Activated CD4-positive, alpha-beta memory T cell treated with anti-CD3 and anti-CD28 coated beads for 36 hours (primary cell): ENCODE data around the gene GNG13. TPM values are rescaled to one million over a fixed set of nuclear protein-coding genes. Genes with fewer than 3 reads are reported as not detected.

ENCODE experiments used
- CTCF ChIA-PET: fragments of 350-600 bp; sonication (Branson Sonifier 250); formaldehyde crosslinking; loops from one replicate; lab custom pipeline; 2021; ENCODE audit warnings: antibody characterized with exemption, inconsistent platforms; lab: Charles Lee
- POLR2A ChIA-PET: fragments of 350-600 bp; sonication (Branson Sonifier 250); formaldehyde crosslinking; loops from one replicate; lab custom pipeline; 2021; ENCODE audit warnings: antibody characterized with exemption; lab: Charles Lee
- DNase-seq: peaks from one replicate; pipeline ENCODE4 v3.0.0-alpha.2; 2020
- H3K27ac Mint-ChIP-seq: one replicate; pipeline ENCODE4 v1.8.0; 2021; ENCODE audit warnings: mixed read lengths
- H3K27me3 Mint-ChIP-seq: one replicate; pipeline ENCODE4 v1.8.0; 2021; ENCODE audit warnings: mixed read lengths
- H3K36me3 Mint-ChIP-seq: one replicate; pipeline ENCODE4 v1.8.0; 2021; ENCODE audit warnings: mixed read lengths
- H3K4me1 Mint-ChIP-seq: one replicate; pipeline ENCODE4 v1.8.0; 2021; ENCODE audit warnings: low read depth, mixed read lengths
- H3K4me3 Mint-ChIP-seq: one replicate; pipeline ENCODE4 v1.8.0; 2021; ENCODE audit warnings: mild to moderate bottlenecking, mixed read lengths
- H3K9me3 Mint-ChIP-seq: one replicate; pipeline ENCODE4 v1.8.0; 2021; ENCODE audit warnings: mixed read lengths
- intact Hi-C: fragments of 100-400 bp; cut with micrococcal nuclease; formaldehyde crosslinking; loops from one replicate; pipeline ENCODE4 v1.15.1; 2023
- total RNA-seq, 2 experiments: library from RNA; stranded (reverse); gene quantifications; one replicate each; pipeline ENCODE4 v1.2.3, GENCODE V29; 2021

GNG13 gene
- total RNA-seq = not detected

GRCh38 chr16:799948-800833 is at the start of gene GNG13:
GNG13 (minus strand) TSS chr16:800734; CDS start chr16:799077, 1,657 bp downstream.
- ChIA-PET POLR2A (interaction anchor here (1.2 kb wide), 1 partner anchor 12 kb away, joined by 5 read pairs; the partner anchor contains the start of genes CHTF18 and RPUSD1), CTCF (no interaction called here)
- DNase-seq = no peak
- peaks cover 17% of the 10 kb centered on the region for H3K36me3 Mint-ChIP-seq
- H3K27ac Mint-ChIP-seq = no peak within 1 kb of the TSS
- H3K9me3 Mint-ChIP-seq = no peaks in the 10 kb centered on the region
- H3K4me3 Mint-ChIP-seq = no peak within 1 kb of the TSS
- H3K27me3 Mint-ChIP-seq = peaks cover 10% of the 10 kb centered on the region
- H3K4me1 Mint-ChIP-seq = no peaks in the 10 kb centered on the region
- intact Hi-C loops = no loop called here

- intact Hi-C loops = no loop called here
- CTCF ChIA-PET = no interaction called here
- H3K36me3 Mint-ChIP-seq = no peaks in the 10 kb centered on the region
- no peak overlapping the region for H3K27ac Mint-ChIP-seq
- H3K4me3 Mint-ChIP-seq = no peak overlapping the region
- peaks cover 9% of the 10 kb centered on the region for H3K9me3 Mint-ChIP-seq
- no peaks in the 10 kb centered on the region for H3K4me1 Mint-ChIP-seq
- H3K27me3 Mint-ChIP-seq = no peaks in the 10 kb centered on the region
- POLR2A ChIA-PET = no interaction called here
- no peak for DNase-seq
Observed at GRCh38 chr16:848510-849253, 48.1 kb upstream of the GNG13 start.

- no peaks in the 10 kb centered on the region for H3K27me3 Mint-ChIP-seq
Observed at GRCh38 chr16:847681-848445, 47.3 kb upstream of the GNG13 start.

GRCh38 chr16:847151-847550 is 46.6 kb upstream of the GNG13 start:
- no peaks in the 10 kb centered on the region for H3K4me1 Mint-ChIP-seq
- intact Hi-C loops = no loop called here
- no peaks in the 10 kb centered on the region for H3K36me3 Mint-ChIP-seq
- CTCF ChIA-PET = no interaction called here
- DNase-seq = no peak
- H3K4me3 Mint-ChIP-seq = no peak overlapping the region
- POLR2A ChIA-PET = no interaction called here
- no peak overlapping the region for H3K27ac Mint-ChIP-seq
- no peaks in the 10 kb centered on the region for H3K27me3 Mint-ChIP-seq
- peaks cover 9% of the 10 kb centered on the region for H3K9me3 Mint-ChIP-seq

More at GRCh38 chr16:847681-848445, 47.3 kb upstream of the GNG13 start:
- no peak for DNase-seq
- Mint-ChIP-seq H3K4me3 (no peak overlapping the region), H3K27ac (no peak overlapping the region), H3K36me3 (no peaks in the 10 kb centered on the region), H3K9me3 (peaks cover 9% of the 10 kb centered on the region), H3K4me1 (no peaks in the 10 kb centered on the region)
- ChIA-PET CTCF (no interaction called here), POLR2A (no interaction called here)
- intact Hi-C loops = no loop called here

- Mint-ChIP-seq H3K4me3 (no peak overlapping the region), H3K27me3 (no peaks in the 10 kb centered on the region), H3K9me3 (peaks cover 2% of the 10 kb centered on the region), H3K27ac (no peak overlapping the region), H3K4me1 (no peaks in the 10 kb centered on the region), H3K36me3 (no peaks in the 10 kb centered on the region)
- intact Hi-C loops = no loop called here
- DNase-seq = no peak
- POLR2A ChIA-PET = no interaction called here
- CTCF ChIA-PET = no interaction called here
Observed at GRCh38 chr16:845351-845745, 44.8 kb upstream of the GNG13 start.

DNA sequence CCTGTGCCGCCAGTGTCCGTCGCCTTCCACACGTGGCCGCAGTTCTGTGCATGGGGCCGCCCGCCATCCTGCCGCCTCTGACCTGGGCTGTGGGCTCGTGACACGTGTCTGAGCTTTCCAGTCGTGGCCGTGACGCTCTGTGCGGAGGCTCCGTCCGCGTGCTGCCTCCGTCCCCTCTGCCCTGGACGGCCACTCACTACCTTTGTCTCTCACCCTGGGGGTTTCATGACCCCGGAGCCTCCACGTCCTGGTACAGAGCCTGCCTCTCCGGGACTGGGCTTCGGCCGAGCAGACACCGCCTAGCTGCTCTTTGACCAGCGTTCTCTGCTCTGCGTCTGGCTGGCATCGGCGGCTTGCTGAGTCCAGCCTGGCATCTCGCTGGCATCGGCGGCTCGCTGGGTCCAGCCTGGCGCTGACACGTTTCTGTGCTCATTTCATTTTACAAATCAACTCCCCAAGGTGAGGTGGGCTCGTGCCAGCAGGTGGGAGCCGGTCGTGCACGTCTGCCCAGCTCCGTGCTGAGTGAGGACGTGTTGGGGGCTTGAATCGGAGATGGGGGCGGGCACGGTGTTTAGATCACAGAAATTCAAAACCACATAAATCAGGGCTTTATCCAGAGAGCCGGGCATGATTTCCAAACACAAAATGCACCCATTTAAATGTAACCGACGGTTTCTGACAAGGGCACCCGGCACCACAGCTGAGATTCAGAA is 44.3 kb upstream of the GNG13 start:
- Mint-ChIP-seq H3K9me3 (no peaks in the 10 kb centered on the region), H3K4me1 (no peaks in the 10 kb centered on the region), H3K27me3 (no peaks in the 10 kb centered on the region), H3K27ac (no peak overlapping the region), H3K4me3 (no peak overlapping the region), H3K36me3 (no peaks in the 10 kb centered on the region)
- intact Hi-C loops = no loop called here
- ChIA-PET CTCF (no interaction called here), POLR2A (no interaction called here)
- DNase-seq = no peak

- Mint-ChIP-seq H3K4me1 (no peaks in the 10 kb centered on the region), H3K27me3 (no peaks in the 10 kb centered on the region), H3K9me3 (no peaks in the 10 kb centered on the region), H3K36me3 (no peaks in the 10 kb centered on the region), H3K27ac (no peak overlapping the region), H3K4me3 (no peak overlapping the region)
- intact Hi-C loops = no loop called here
- CTCF ChIA-PET = no interaction called here
- POLR2A ChIA-PET = no interaction called here
- DNase-seq = no peak
Observed at GRCh38 chr16:843771-844170, 43.2 kb upstream of the GNG13 start.

GRCh38 chr16:842711-843560 is 42.4 kb upstream of the GNG13 start:
- Mint-ChIP-seq H3K36me3 (no peaks in the 10 kb centered on the region), H3K4me1 (no peaks in the 10 kb centered on the region), H3K27me3 (no peaks in the 10 kb centered on the region), H3K9me3 (no peaks in the 10 kb centered on the region), H3K4me3 (no peak overlapping the region), H3K27ac (no peak overlapping the region)
- intact Hi-C loops = no loop called here
- DNase-seq = no peak
- ChIA-PET CTCF (no interaction called here), POLR2A (no interaction called here)

GRCh38 chr16:842061-842476 is 41.5 kb upstream of the GNG13 start:
- Mint-ChIP-seq H3K27ac (no peak overlapping the region), H3K36me3 (no peaks in the 10 kb centered on the region), H3K4me1 (no peaks in the 10 kb centered on the region), H3K4me3 (no peak overlapping the region), H3K27me3 (no peaks in the 10 kb centered on the region), H3K9me3 (peaks cover 1% of the 10 kb centered on the region)
- POLR2A ChIA-PET = no interaction called here
- intact Hi-C loops = no loop called here
- CTCF ChIA-PET = no interaction called here
- DNase-seq = no peak

DNA sequence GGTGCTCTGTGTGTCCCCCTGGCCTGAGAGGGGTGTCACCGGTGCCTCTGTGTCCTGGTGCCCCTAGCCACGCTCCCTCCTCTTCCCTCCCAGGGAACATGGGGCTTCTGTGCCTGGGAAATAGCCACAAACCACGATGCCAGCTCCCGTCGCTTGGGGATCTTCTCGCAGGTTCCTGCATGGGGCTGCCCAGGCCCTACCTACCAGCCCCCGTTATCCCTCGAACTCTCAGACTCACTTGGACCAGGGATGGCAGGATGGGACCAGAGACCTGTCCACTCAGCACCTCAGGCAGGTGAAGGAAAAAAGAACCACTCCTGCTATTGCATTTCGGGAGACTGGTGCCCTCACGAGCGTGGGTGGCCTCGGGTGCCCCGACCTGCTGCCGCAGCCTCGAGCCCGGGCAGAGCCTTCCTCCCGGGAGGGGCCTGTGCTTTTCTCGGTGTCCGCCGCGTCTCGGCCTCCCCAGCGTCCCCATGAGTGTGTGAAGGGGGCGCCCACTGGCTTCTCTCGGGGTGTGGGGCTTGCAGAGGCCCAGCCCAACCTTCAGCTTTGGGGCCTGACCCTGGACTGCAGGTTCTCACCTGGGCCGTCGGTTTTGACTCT is 41.0 kb upstream of the GNG13 start:
- H3K9me3 Mint-ChIP-seq = peaks cover 5% of the 10 kb centered on the region
- H3K27me3 Mint-ChIP-seq = no peaks in the 10 kb centered on the region
- no peak for DNase-seq
- no peaks in the 10 kb centered on the region for H3K4me1 Mint-ChIP-seq
- intact Hi-C loops = no loop called here
- H3K27ac Mint-ChIP-seq = no peak overlapping the region
- POLR2A ChIA-PET = no interaction called here
- no peak overlapping the region for H3K4me3 Mint-ChIP-seq
- no peaks in the 10 kb centered on the region for H3K36me3 Mint-ChIP-seq
- CTCF ChIA-PET = no interaction called here
